GM06990 (cell line): Measurements from ENCODE around the gene ZNFX1.

Experiments used
- DNase-seq: peaks from one replicate; pipeline ENCODE4 v3.0.0-alpha.2; 2011; ENCODE audit not compliant: insufficient read length; ENCODE audit errors: extremely low read depth
- H3K27me3 ChIP-seq: replicated peaks from 2 replicates; pipeline ENCODE4 v1.6.0; 2011; ENCODE audit warnings: low read length; ENCODE audit not compliant: control insufficient read depth, insufficient read depth
- H3K36me3 ChIP-seq: 2 replicates; pipeline ENCODE4 v1.5.1; 2011; ENCODE audit warnings: low read length; ENCODE audit not compliant: control insufficient read depth, insufficient read depth
- H3K4me3 ChIP-seq: replicated peaks from 2 replicates; pipeline ENCODE4 v1.5.1; 2011; ENCODE audit warnings: low read depth, mild to moderate bottlenecking, control low read depth, low read length
- CTCF ChIP-seq: IDR thresholded peaks from 2 replicates; pipeline ENCODE4 v1.5.1; 2011; ENCODE audit warnings: low read length, control low read depth, mild to moderate bottlenecking, inconsistent platforms; ENCODE audit not compliant: insufficient read depth, poor library complexity, severe bottlenecking

Gene ZNFX1

GRCh38 chr20:49278036-49278817 lies at the start of gene ZNFX1:
TSS of gene ZNFX1 (minus strand) at chr20:49278057. CDS start at chr20:49275839, 2,218 bp downstream.
- TF ChIP-seq CTCF = no peak
- peak within 1 kb of the TSS; percentile 98 for H3K4me3 ChIP-seq
- peak; percentile 99 for DNase-seq
- peaks cover 32% of the 10 kb centered on the region for H3K36me3 ChIP-seq
- no peaks in the 10 kb centered on the region for H3K27me3 ChIP-seq

GRCh38 chr20:49326026-49326425 lies 48.2 kb upstream of the ZNFX1 start:
- TF ChIP-seq CTCF = no peak
- Histone ChIP-seq H3K4me3 (no peak overlapping the region), H3K36me3 (no peaks in the 10 kb centered on the region), H3K27me3 (peaks cover 1% of the 10 kb centered on the region)
- DNase-seq = no peak

- Histone ChIP-seq H3K36me3 (no peaks in the 10 kb centered on the region), H3K27me3 (peaks cover 1% of the 10 kb centered on the region), H3K4me3 (no peak overlapping the region)
- no peak for DNase-seq
- TF ChIP-seq CTCF = no peak
These were observed 46.4 kb upstream of the ZNFX1 start for GRCh38 chr20:49324306-49324705.

GRCh38 chr20:49323622-49324238 lies 45.9 kb upstream of the ZNFX1 start:
- H3K36me3 ChIP-seq = no peaks in the 10 kb centered on the region
- no peak for DNase-seq
- TF ChIP-seq CTCF = peak; percentile 26

GRCh38 chr20:49320460-49320859 lies 42.6 kb upstream of the ZNFX1 start:
- Histone ChIP-seq H3K27me3 (no peaks in the 10 kb centered on the region; the same call in none of the 2 replicates), H3K36me3 (no peaks in the 10 kb centered on the region), H3K4me3 (no peak overlapping the region)
- TF ChIP-seq CTCF = peak; percentile 7
- DNase-seq = no peak

More at GRCh38 chr20:49323622-49324238, 45.9 kb upstream of the ZNFX1 start:
- H3K27me3 ChIP-seq = peaks cover 1% of the 10 kb centered on the region
- no peak overlapping the region for H3K4me3 ChIP-seq
